Stimulated activated CD8-positive, alpha-beta memory T cell treated with anti-CD3 and anti-CD28 coated beads, Interleukin-15, amount 100 ng/mL, for 4 hours (primary cell): ENCODE data around the gene CLCN6.

ENCODE experiments used
- DNase-seq, 2 donors: peaks; one replicate each; pipeline ENCODE4 v3.0.0-alpha.2; 2020; ENCODE audit warnings: low read depth in 2 of 2

The CLCN6 gene

DNA sequence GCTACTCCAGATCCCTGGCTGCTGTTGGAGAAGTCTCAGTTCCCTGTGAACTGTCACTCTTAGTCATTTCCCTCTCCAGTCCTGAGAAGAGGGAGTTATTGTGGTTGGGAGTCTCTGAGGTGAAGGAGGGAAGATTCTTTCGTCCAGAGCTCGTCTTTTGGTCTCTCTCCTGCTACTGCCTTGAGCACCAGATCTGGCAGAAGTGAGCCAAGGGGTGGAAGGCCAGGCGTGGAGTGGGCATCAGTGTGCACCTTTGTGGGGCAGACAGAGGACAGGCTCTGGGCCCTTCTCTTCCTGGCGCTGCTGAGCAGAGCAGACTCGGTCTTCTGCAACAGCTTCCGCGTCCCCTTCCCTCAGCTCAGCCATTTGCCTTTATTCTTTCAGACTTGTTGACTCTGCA is 19.1 kb downstream of the CLCN6 start:
- DNase-seq, result no peak

DNA sequence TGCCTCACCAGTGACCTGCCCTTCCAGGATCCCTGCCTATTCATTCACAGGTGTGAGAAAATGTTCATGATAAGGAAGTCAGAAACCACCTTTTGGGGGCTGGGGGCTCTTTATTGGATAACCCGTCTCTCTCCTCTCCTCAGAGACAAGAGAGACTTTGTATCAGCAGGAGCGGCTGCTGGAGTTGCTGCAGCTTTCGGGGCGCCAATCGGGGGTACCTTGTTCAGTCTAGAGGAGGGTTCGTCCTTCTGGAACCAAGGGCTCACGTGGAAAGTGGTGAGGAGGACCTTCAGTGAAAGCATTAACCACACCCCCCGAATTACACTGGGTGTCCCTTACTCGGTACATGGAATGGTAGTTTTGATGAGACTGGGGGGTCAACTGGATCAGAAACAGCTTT is 21.0 kb downstream of the CLCN6 start:
- DNase-seq, result no peak

DNA sequence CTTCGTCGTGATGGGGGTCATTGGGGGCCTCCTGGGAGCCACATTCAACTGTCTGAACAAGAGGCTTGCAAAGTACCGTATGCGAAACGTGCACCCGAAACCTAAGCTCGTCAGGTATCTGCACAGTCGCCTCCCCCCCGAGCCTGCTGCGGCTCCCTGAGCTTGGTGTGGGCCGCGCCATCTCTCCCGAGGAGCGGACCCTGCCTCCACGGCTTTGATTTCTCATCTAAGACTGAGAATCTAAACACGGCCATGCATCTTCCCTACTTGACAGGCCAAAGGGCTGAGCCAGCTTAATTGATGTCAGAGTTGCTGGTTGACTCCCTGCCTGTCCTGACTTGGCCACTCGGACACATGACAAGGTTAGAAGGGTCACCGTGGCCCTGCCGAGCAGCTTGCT is 22.5 kb downstream of the CLCN6 start:
- no peak for DNase-seq

DNA sequence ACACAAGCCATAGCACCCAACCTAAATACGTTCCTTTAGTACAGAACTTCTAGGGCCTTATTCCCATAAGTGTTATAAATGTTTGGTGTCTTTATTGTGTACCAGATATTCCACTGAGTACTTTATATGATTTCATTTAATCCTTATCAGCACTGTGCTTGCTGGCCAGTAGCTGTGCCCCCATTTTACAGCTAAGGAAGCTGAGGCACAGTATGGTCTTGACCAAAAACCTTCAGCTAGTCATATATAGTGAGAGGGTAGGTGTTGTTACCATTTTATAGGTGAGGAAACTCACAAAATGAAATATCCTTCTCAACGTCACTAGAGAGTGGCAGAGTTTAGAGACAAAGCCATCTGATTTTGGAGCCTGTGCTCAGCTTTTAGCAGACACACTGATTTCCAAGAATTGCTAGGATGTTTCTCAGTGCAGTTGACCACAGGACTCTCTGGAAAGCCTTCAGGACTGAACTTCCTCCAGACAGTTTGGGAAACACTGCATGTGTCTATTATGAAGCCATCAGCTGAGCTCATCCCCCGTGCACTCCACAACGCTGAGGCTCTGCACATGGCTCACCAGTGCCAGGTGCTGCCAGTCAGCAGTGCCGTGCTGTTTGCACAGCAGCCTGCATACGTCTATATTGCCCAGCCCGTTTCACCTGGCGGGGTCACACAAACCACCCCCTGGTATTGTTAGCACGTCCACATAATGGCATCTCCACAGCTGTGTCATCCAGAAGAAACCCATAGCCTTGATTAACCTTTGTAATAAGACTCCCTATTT is 26.1 kb downstream of the CLCN6 start:
- DNase-seq, result no peak

DNA sequence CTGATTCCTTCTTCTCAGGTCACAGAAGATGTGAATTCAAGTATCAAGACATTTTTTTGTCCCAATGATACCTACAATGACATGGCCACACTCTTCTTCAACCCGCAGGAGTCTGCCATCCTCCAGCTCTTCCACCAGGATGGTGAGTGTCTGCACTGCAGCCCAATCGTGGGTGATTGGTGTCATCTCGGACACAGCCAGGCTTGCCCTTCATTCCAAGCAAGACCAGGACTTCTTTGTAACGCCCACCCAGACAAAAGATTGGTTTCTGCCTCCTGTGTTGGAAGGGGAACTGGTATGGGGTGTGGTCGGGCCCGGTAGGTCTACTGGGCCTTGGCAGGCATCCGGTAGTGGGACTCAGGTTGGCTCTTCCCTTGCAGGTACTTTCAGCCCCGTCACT is 27.5 kb downstream of the CLCN6 start:
- no peak for DNase-seq

DNA sequence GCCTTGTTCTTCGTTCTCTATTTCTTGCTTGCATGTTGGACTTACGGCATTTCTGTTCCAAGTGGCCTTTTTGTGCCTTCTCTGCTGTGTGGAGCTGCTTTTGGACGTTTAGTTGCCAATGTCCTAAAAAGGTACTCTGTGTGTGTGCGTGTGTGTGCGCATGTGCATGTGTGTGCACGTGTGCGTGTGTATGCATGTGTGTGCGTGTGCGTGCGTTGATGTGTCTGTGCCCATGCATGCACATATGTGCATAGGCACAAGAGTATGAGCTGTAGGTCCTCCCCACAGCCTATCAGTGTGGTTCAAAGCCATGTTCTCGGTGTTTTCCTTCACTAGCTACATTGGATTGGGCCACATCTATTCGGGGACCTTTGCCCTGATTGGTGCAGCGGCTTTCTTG is 27.9 kb downstream of the CLCN6 start:
- no peak for DNase-seq

DNA sequence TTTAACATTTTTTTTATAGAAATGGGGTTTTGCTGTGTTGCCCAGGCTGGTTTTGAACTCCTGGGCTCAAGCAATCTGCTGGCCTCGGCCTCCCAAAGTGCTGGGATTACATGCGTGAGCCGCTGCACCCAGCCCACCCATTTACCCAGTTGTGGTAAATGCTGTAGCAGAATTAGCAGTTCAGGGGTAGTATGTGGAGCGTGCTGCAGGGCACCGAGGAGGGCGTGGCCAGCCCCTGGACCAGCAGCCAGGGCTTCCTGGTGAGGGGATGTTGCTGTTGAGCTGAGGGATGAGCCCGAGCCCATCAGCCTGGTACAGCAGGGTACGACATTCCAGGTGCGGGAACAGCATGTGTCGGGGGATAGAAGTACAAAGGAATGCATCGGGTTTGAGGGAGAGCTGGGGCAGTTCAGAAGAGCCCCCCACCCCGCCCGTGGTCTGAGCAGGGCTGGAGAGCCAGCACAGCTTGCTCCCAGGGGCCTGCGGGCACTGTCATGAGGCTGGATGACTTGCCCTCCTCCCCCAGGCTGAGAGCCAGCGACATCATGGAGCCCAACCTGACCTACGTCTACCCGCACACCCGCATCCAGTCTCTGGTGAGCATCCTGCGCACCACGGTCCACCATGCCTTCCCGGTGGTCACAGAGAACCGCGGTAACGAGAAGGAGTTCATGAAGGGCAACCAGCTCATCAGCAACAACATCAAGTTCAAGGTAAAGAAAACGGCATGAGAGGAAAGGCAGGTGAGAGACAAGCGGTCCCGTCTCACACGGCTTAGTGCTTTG is 29.6 kb downstream of the CLCN6 start:
- DNase-seq, result no peak

DNA sequence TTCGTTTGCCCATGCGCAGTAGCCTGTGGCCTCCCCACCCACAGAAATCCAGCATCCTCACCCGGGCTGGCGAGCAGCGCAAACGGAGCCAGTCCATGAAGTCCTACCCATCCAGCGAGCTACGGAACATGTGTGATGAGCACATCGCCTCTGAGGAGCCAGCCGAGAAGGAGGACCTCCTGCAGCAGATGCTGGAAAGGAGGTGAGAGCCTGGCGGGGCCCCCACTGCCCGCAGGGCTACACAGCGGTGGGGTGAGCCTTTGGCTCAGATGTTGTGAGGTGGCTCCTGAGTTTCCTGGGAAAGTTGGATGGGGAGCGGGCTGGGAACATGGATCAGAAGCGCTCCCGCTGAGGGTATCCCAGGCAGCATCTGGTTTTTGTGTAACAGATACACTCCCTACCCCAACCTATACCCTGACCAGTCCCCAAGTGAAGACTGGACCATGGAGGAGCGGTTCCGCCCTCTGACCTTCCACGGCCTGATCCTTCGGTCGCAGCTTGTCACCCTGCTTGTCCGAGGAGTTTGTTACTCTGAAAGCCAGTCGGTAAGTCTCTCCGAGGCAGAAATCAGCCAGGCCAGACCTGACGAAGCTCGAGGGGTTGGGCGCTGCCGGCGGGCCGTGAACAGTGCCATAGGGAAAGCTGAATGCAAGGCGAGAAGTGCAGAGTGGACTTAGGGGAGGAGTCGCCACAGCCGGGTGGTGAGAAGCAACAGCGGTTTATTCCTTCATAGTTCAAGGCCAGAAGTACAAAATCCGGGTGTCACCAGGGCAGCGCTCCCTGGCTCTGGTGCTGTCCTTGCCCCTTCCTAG is 31.2 kb downstream of the CLCN6 start:
- no peak for DNase-seq

DNA sequence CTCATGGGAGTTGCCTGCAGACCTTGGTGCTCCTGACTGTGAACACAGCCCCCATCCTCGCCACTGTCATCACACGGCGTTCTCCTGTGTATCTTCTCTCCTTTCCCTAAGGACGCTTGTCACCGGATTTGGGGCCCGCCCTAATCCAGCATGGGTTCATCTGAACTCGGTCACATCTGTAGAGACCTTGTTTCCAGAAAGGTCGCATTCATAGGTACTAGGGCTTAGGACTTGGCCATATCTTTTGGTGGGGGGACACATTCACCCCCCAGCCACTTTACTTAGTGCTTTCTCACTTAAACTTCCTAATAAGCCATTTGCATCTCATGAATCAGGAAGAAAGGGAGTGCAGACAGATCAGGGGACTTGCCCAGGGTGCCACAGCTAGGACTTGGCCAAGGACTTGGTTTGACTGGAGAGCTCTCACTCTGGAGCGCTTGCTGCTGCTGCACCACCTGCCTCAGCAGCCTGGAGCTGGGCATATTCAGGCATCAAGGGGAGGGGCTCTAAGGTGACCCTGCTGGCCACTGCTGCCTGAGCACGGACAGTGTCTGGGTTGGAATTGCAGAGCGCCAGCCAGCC is 31.9 kb downstream of the CLCN6 start:
- DNase-seq, result no peak

DNA sequence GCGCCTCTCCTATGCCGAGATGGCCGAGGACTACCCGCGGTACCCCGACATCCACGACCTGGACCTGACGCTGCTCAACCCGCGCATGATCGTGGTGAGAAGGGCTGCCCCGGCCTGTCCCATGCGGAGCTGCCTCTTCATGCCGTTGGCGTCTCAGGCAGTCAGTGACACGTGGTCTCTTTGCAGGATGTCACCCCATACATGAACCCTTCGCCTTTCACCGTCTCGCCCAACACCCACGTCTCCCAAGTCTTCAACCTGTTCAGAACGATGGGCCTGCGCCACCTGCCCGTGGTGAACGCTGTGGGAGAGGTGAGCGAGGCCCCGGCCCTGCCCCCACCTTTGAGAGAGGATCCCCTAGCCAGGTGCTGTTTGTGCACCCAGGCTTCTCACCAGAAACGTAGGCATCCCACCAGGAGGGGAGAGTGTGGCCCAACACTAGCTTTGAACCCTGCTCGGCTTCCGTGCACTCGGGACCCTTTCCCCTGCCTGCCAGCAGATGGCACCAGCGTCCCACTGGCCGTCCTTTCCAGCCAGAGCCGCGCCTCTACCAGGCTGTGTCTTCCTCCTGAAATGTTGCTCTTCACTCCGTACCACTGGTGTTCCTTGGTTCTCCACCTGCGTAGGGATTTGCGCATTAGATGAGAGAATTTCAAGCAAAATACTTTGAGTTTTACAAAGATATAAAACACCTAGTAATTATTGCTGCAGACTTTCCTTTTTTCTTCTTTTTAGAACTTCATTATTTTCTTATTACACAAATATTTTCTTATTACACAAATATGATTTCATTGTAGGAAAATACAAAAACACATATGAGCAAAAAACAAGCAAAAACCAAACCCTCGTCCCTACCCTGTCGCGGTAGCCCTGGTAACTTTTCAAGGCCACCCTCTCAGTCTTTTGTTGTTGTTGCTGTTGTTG is 32.6 kb downstream of the CLCN6 start:
- DNase-seq, result peak; percentile 32 to 35

DNA sequence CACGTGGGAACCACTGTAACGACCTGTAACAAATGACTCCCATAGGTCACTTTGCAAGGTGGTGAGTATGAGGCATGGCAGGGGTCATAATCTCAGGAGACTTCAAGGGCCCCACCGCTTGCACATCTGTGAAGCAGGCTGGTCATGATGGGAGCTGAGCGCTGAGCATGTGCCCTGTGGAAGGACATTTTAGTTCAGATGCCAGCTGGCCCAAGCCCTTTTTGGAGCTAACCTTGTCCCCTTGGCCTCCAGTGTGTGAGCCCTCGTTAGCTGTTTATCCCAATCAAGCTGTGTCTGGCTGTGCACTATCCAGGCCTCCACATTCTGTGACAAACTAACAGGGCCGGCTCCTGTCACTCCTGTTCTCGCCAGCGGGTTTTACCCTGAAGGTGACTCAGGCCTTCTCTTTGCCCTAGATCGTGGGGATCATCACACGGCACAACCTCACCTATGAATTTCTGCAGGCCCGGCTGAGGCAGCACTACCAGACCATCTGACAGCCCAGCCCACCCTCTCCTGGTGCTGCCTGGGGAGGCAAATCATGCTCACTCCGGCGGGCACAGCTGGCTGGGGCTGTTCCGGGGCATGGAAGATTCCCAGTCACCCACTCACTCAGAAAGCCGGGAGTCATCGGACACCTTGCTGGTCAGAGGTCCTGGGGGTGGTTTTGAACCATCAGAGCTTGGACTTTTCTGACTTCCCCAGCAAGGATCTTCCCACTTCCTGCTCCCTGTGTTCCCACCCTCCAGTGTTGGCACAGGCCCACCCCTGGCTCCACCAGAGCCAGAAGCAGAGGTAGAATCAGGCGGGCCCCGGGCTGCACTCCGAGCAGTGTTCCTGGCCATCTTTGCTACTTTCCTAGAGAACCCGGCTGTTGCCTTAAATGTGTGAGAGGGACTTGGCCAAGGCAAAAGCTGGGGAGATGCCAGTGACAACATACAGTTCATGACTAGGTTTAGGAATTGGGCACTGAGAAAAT is 34.0 kb downstream of the CLCN6 start:
- DNase-seq, result no peak

DNA sequence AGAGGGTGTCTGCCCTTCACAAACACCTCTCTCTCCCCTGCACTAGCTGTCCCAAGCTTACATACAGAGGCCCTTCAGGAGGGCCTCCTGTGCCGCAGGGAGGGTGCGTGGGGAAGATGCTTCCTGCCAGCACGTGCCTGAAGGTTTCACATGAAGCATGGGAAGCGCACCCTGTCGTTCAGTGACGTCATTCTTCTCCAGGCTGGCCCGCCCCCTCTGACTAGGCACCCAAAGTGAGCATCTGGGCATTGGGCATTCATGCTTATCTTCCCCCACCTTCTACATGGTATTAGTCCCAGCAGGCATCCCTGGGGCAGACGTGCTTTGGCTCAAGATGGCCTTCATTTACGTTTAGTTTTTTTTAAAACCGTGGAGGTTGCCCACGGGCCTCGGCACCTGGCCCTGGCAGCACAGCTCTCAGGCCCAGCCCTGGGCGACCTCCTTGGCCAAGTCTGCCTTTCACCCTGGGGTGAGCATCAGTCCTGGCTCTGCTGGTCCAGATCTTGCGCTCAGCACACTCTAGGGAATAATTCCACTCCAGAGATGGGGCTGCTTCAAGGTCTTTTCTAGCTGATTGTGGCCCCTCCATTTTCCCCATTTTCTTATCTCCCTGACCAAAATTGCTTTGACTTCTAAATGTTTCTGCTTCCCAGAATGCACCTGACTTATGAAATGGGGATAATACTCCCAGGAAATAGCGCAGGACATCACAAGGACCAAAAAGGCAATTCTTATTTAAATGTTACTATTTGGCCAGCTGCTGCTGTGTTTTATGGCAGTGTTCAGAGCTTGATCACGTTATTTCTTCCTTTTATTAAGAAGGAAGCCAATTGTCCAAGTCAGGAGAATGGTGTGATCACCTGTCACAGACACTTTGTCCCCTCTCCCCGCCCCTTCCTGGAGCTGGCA is 35.5 kb downstream of the CLCN6 start:
- DNase-seq, result no peak

DNA sequence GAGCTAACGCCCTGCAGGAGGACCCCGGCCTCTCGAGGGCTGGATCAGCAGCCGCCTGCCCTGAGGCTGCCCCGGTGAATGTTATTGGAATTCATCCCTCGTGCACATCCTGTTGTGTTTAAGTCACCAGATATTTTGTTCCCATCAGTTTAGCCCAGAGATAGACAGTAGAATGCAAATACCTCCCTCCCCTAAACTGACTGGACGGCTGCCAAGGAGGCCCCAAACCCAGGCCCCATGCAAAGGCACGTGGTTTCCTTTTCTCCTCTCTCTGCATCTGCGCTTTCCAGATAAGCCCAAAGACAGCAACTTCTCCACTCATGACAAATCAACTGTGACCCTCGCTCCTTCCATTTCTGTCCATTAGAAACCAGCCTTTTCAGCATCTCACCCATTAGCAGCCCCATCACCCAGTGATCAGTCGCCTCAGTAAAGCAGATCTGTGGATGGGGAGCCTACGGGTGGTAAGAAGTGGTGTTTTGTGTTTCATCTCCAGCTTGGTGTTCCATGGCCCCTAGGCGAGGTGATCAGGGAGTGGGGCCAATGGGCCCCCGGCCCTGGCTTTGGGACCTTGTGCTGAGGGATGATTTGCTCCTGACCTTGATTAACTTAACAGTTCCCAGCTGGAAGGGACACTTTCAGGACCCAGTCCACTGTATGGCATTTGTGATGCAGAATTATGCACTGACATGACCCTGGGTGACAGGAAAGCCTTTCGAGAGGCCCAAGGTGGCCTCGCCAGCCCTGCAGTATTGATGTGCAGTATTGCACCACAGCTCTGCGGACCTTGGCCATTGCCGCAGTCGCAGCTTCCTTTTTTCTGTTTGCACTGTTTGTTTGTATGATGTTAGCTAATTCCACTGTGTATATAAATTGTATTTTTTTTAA is 36.4 kb downstream of the CLCN6 start:
- no peak for DNase-seq

DNA sequence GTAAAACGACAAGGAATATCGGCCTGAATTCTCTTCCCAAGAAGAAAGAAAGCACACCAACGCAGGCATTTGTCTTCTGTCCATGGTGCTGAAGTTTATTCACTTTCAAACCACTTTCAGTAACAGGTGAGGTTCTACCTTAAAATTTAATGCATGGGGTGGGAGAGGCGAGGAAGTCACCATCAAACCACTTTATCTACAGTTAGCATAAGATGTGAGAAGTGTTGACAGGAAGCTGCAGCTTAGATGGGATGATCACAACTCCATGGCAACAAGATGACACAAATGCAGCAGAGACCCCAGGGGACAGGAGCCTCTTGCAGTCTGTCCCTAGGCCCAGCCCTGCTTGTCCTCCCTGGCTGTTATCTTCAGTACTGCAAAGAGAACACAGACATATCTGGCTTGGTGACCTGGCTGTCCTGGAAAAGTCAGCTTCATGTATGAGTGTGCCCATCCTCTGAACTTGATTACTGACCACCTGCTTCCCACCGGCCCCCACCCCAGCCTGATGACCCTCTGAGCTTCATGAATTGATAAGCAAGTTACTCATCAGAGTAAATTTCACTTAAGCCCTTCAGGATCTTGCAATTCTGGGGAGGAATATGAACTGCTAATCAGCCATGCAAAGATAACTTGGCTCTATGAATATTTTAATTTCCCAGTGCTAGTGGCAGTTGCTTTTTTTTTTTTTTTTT is 39.8 kb downstream of the CLCN6 start:
- DNase-seq, result no peak

DNA sequence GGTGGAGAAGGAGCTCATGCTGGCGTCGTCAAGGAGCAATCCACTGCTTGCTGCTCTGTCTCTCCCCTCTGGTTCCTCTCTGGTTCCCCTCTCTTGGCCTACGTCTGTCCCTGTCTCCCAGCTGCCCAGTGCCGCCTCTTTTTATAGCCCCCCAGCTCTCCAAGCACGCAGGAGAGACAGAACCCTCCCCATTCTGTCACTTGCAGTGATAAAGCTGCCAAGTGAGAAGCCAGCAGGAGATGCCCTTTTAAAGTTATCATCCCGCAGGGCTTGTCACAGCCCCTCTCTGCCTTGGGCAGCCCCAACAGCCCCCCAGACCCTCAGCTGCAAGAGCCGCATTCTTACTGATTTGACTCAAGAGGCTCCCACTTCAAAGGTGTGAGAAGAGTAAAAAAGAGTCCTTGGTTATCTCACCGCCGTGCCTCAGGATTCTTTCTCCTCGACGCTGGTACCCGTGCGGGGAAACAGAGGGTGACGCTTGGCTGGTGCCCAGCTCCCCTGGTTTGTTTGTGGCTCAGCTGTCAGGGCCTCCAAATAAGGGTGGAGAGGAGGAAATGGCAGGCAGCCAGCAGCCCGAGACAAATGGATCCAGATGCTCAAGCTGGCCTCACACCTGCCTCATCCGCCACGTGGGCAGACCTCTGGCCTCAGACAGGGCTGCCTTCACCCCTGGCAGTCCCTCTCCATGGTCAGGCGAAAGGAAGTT is 41.8 kb downstream of the CLCN6 start, which contains the start of gene NPPA:
Gene NPPA (minus strand): TSS at position 117 of the 706 bp plus-strand sequence. CDS start 99 bp downstream, at position 18.
- no peak for DNase-seq

DNA sequence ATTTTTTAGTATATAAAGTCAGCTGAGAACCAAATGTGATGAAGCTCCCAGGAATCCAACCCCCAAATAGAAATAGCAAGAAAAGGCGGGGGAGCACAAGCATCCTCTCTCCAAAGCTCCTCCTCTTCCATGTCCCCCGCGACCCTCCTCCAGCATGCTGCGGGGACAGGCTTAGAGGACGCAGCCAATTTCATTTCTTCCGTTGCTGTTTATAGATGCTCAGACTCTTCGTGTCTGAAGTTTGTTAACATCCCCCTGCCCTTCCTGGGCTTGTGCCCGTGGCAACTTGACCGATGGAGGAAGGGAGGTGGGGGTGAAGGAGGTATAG is 42.3 kb downstream of the CLCN6 start:
- no peak for DNase-seq
